Measurements from ENCODE around the gene TEKT5. TPM values are rescaled to one million over a fixed set of nuclear protein-coding genes. Genes with fewer than 3 reads are reported as not detected.

TEKT5 gene
- total and polyA plus RNA-seq, 8 donors = 0.17 to 1.1 (median 0.26) TPM; not detected in 1

GRCh38 chr16:10657925-10658324 lies 36.8 kb downstream of the TEKT5 start:
- no peaks in the 10 kb centered on the region for H3K9me3 ChIP-seq
- WGBS, 2 donors = 48 to 52% methylated on average over 4 of the region's 4 CpGs
- DNase-seq = no peak
- H3K4me1 ChIP-seq = no peaks in the 10 kb centered on the region
- no peak for ATAC-seq
- H3K36me3 ChIP-seq = no peaks in the 10 kb centered on the region
- no peak overlapping the region for H3K4me3 ChIP-seq
- no peak for TF ChIP-seq CTCF (IDR thresholded peaks at IDR 0.05)
- no peak for FAIRE-seq
- no peak overlapping the region for H3K27ac ChIP-seq
- H3K27me3 ChIP-seq = no peaks in the 10 kb centered on the region
- intact Hi-C loops (cut with DNase I) = no loop called here

- DNase-seq = no peak
- Histone ChIP-seq H3K4me1 (no peaks in the 10 kb centered on the region), H3K9me3 (no peaks in the 10 kb centered on the region), H3K27ac (no peak overlapping the region), H3K36me3 (no peaks in the 10 kb centered on the region), H3K27me3 (no peaks in the 10 kb centered on the region), H3K4me3 (no peak overlapping the region)
- no peak for TF ChIP-seq CTCF (IDR thresholded peaks at IDR 0.05)
- intact Hi-C loops (cut with DNase I) = no loop called here
- ATAC-seq = no peak
- FAIRE-seq = no peak
Measured at GRCh38 chr16:10656618-10657017, 38.1 kb downstream of the TEKT5 start.

- H3K4me1 ChIP-seq = no peaks in the 10 kb centered on the region
- no peak overlapping the region for H3K4me3 ChIP-seq
- no peak overlapping the region for H3K27ac ChIP-seq
- ATAC-seq (no peak), DNase-seq (no peak), FAIRE-seq (no peak)
- H3K36me3 ChIP-seq = no peaks in the 10 kb centered on the region
- no peak for TF ChIP-seq CTCF (IDR thresholded peaks at IDR 0.05)
- H3K9me3 ChIP-seq = no peaks in the 10 kb centered on the region
- H3K27me3 ChIP-seq = no peaks in the 10 kb centered on the region
- intact Hi-C loops (cut with DNase I) = no loop called here
Measured at GRCh38 chr16:10655415-10655977, 39.2 kb downstream of the TEKT5 start.

GRCh38 chr16:10654592-10655414 lies 39.9 kb downstream of the TEKT5 start:
- no peak overlapping the region for H3K4me3 ChIP-seq
- FAIRE-seq (no peak), DNase-seq (no peak), ATAC-seq (no peak)
- H3K9me3 ChIP-seq = no peaks in the 10 kb centered on the region
- TF ChIP-seq CTCF (IDR thresholded peaks at IDR 0.05) = no peak
- H3K36me3 ChIP-seq = no peaks in the 10 kb centered on the region
- WGBS, 2 donors = 48 to 59% methylated on average over 8 of the region's 8 CpGs
- H3K27ac ChIP-seq = no peak overlapping the region
- H3K4me1 ChIP-seq = no peaks in the 10 kb centered on the region
- H3K27me3 ChIP-seq = no peaks in the 10 kb centered on the region
- intact Hi-C loops (cut with DNase I) = no loop called here

All from pancreas (tissue), 10 donors.